NCI-H187 treated with DMSO at 0.1 percent for 48 hours (cell line): ENCODE measurements around the gene TTC28.

Source experiments
- DNase-seq: peaks from one replicate; lab custom pipeline; 2025; lab: John Stamatoyannopoulos, UW

TTC28 gene

GRCh38 chr22:28141614-28142013, 538.0 kb downstream of the TTC28 start:
- DNase-seq = no peak

GRCh38 chr22:28139961-28140360, 539.7 kb downstream of the TTC28 start:
- no peak for DNase-seq

- no peak for DNase-seq
Observed at GRCh38 chr22:28139516-28139915, 540.1 kb downstream of the TTC28 start.

GRCh38 chr22:28137036-28137435, 542.6 kb downstream of the TTC28 start:
- DNase-seq = no peak

GRCh38 chr22:28132466-28132865, 547.2 kb downstream of the TTC28 start:
- no peak for DNase-seq

GRCh38 chr22:28129319-28129962, 550.2 kb downstream of the TTC28 start:
- DNase-seq = no peak

GRCh38 chr22:28128827-28129226, 550.8 kb downstream of the TTC28 start:
- no peak for DNase-seq

GRCh38 chr22:28125799-28126198, 553.8 kb downstream of the TTC28 start:
- no peak for DNase-seq

GRCh38 chr22:28123989-28124766, 555.5 kb downstream of the TTC28 start:
- no peak for DNase-seq

GRCh38 chr22:28120691-28121592, 558.7 kb downstream of the TTC28 start:
- no peak for DNase-seq

GRCh38 chr22:28118957-28119631, 560.5 kb downstream of the TTC28 start:
- DNase-seq = no peak

- no peak for DNase-seq
Observed at GRCh38 chr22:28116219-28116673, 563.4 kb downstream of the TTC28 start.

- DNase-seq = no peak
Observed at GRCh38 chr22:28115426-28115825, 564.2 kb downstream of the TTC28 start.

- DNase-seq = no peak
Observed at GRCh38 chr22:28112548-28113043, 567.0 kb downstream of the TTC28 start.

GRCh38 chr22:28112190-28112544, 567.5 kb downstream of the TTC28 start:
- no peak for DNase-seq

GRCh38 chr22:28111501-28112189, 568.0 kb downstream of the TTC28 start:
- no peak for DNase-seq

- DNase-seq = no peak
Observed at GRCh38 chr22:28108851-28109250, 570.8 kb downstream of the TTC28 start.

- DNase-seq = no peak
Observed at GRCh38 chr22:28106617-28107016, 573.0 kb downstream of the TTC28 start.

- no peak for DNase-seq
Observed at GRCh38 chr22:28105988-28106387, 573.7 kb downstream of the TTC28 start.

- DNase-seq = no peak
Observed at GRCh38 chr22:28105413-28105812, 574.2 kb downstream of the TTC28 start.

- DNase-seq = no peak
Observed at GRCh38 chr22:28103596-28103995, 576.0 kb downstream of the TTC28 start.
